ENCODE results near the gene TSTD2. TPM values are rescaled to one million over a fixed set of nuclear protein-coding genes. Genes with fewer than 3 reads are reported as not detected.

Gene TSTD2
- polyA plus RNA-seq, 3 donors, result 1.2 to 11.4 (median 2.4) TPM

GRCh38 chr9:97658707-97659106 lies 25.5 kb upstream of the TSTD2 start:
- Mint-ChIP-seq H3K9me3 (no peaks in the 10 kb centered on the region), H3K36me3 (peaks cover 81 to 83% of the 10 kb centered on the region in 2 donors), H3K27me3 (ENCODE audit: low read depth in 3 of 3) (no peaks in the 10 kb centered on the region), H3K4me3 (no peak overlapping the region), H3K4me1 (peaks cover 13% of the 10 kb centered on the region), H3K27ac (peak overlapping the region in 1 of 7 donors; percentile 69)
- Histone ChIP-seq H3K9ac (ENCODE audit: insufficient read depth, low read length, poor library complexity, severe bottlenecking) (no peak overlapping the region), H3K4me3 (replicated peaks in 1 of 3; ENCODE audit: low read depth in 2 of 3, low read length in 3 of 3) (no peak overlapping the region), H3K27me3 (ENCODE audit: control insufficient read depth in 2 of 2, insufficient read depth in 2 of 2, low read length in 2 of 2) (no peaks in the 10 kb centered on the region), H4K20me1 (ENCODE audit: insufficient read depth, low read length) (no peaks in the 10 kb centered on the region), H3K36me3 (replicated peaks in 1 of 2; ENCODE audit: control insufficient read depth in 1 of 2, insufficient read depth in 2 of 2, low read length in 2 of 2) (peaks cover 76 to 94% of the 10 kb centered on the region in 2 donors), H3K4me2 (replicated peaks; ENCODE audit: extremely low read depth, low read length, poor library complexity, severe bottlenecking) (no peak overlapping the region), H3K9me3 (replicated peaks in 1 of 2; ENCODE audit: control insufficient read depth in 1 of 2, insufficient read depth in 1 of 2, low read length in 2 of 2) (no peaks in the 10 kb centered on the region), H3K27ac (ENCODE audit: low read depth in 1 of 2, low read length in 2 of 2) (peak overlapping the region in 1 of 2 donors; percentile 78), H2AFZ (ENCODE audit: insufficient read depth, low read depth, low read length, poor library complexity, severe bottlenecking) (no peak overlapping the region), H3K4me1 (ENCODE audit: control insufficient read depth in 1 of 2, insufficient read depth in 2 of 2, low read length in 2 of 2) (peaks cover 0 to 9% of the 10 kb centered on the region in 2 donors), H3K79me2 (ENCODE audit: insufficient read depth, low read length) (no peaks in the 10 kb centered on the region)
- no CpG with 5 or more reads among the region's 1 CpG for WGBS (ENCODE audit: insufficient coverage)
- no peak for TF ChIP-seq CTCF (IDR thresholded peaks at IDR 0.05)
- intact Hi-C loops (cut with micrococcal nuclease), result no loop called here
- no peak for DNase-seq

- 95% methylated on average over 2 of the region's 3 CpGs for WGBS (ENCODE audit: insufficient coverage)
- Histone ChIP-seq H3K9ac (ENCODE audit: insufficient read depth, low read length, poor library complexity, severe bottlenecking) (no peak overlapping the region), H3K36me3 (replicated peaks in 1 of 2; ENCODE audit: control insufficient read depth in 1 of 2, insufficient read depth in 2 of 2, low read length in 2 of 2) (peaks cover 95 to 100% of the 10 kb centered on the region in 2 donors), H3K27me3 (ENCODE audit: control insufficient read depth in 2 of 2, insufficient read depth in 2 of 2, low read length in 2 of 2) (no peaks in the 10 kb centered on the region), H3K27ac (ENCODE audit: low read depth in 1 of 2, low read length in 2 of 2) (no peak overlapping the region), H3K4me2 (replicated peaks; ENCODE audit: extremely low read depth, low read length, poor library complexity, severe bottlenecking) (no peak overlapping the region), H3K4me1 (ENCODE audit: control insufficient read depth in 1 of 2, insufficient read depth in 2 of 2, low read length in 2 of 2) (no peaks in the 10 kb centered on the region), H3K79me2 (ENCODE audit: insufficient read depth, low read length) (peaks cover 7% of the 10 kb centered on the region), H3K4me3 (replicated peaks in 1 of 3; ENCODE audit: low read depth in 2 of 3, low read length in 3 of 3) (no peak overlapping the region), H2AFZ (ENCODE audit: insufficient read depth, low read depth, low read length, poor library complexity, severe bottlenecking) (no peak overlapping the region), H3K9me3 (replicated peaks in 1 of 2; ENCODE audit: control insufficient read depth in 1 of 2, insufficient read depth in 1 of 2, low read length in 2 of 2) (no peaks in the 10 kb centered on the region), H4K20me1 (ENCODE audit: insufficient read depth, low read length) (no peaks in the 10 kb centered on the region)
- no peak for TF ChIP-seq CTCF (IDR thresholded peaks at IDR 0.05)
- H3K36me3 Mint-ChIP-seq, result peaks cover 71 to 89% of the 10 kb centered on the region in 2 donors
- no peak for DNase-seq
- no peaks in the 10 kb centered on the region for H3K9me3 Mint-ChIP-seq
- H3K27ac Mint-ChIP-seq, result peak overlapping the region in 1 of 7 donors; percentile 53
- H3K4me3 Mint-ChIP-seq, result no peak overlapping the region
- H3K27me3 Mint-ChIP-seq (ENCODE audit: low read depth in 3 of 3), result no peaks in the 10 kb centered on the region
- intact Hi-C loops (cut with micrococcal nuclease), result no loop called here
- no peaks in the 10 kb centered on the region for H3K4me1 Mint-ChIP-seq
Measured at GRCh38 chr9:97651646-97652045, 18.5 kb upstream of the TSTD2 start.
